ENCODE data around the gene RSBN1L. TPM values are rescaled to one million over a fixed set of nuclear protein-coding genes. Genes with fewer than 3 reads are reported as not detected.
A peak's percentile ranks its signal among the peaks of the same experiment; 100 is the strongest.

The RSBN1L gene
- total and polyA plus RNA-seq, 11 donors: 4.0 to 12.1 (median 9.0) TPM

DNA sequence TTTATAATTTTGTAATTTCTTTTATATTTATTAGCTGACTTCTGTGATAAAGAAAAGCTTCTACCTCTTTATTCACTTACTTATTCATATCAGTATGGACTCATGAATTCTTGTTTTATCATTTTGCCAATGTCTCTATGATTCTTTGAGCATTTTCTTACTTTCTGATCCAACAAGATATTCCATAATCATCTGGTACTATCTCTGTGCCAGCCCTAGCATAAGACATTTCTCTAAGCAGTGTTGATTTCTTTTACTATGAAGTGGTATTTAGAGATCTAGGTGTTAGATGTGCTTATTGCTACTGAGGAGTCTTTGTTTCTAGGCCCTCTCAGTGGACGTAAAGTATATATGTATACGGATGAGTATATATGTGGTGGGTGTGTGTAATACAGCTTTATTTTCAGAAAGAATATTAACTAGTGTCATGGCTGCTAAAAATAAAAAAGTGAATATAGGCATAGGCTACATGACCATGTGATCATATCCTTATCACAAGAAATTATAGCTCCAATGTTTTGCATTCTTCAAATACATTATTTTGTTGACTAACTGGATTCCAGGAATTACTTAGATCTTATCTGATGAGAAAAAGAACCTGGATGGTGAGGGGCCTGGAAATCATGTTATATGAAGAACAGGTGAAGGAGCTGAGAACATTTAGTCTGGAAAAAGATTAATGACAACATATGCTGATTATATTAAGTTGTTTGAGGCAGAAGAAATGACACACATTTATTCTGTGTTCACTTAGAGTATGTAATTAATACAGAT is 115.4 kb downstream of the RSBN1L start:
- Histone ChIP-seq H3K27me3 (no peaks in the 10 kb centered on the region), H3K27ac (no peak overlapping the region), H3K36me3 (no peaks in the 10 kb centered on the region), H3K9me3 (peaks cover 0 to 27% (median 11%) of the 10 kb centered on the region in 12 donors), H3K4me1 (peaks cover 0 to 22% (median 4%) of the 10 kb centered on the region in 12 donors), H3K4me3 (no peak overlapping the region)
- intact Hi-C loops (cut with DNase I): no loop called here
- ATAC-seq (no peak), DNase-seq (no peak)
- 83 to 94% (median 85%) methylated on average over 2 of the region's 2 CpGs for WGBS, 4 donors
- TF ChIP-seq, protein P1, sequence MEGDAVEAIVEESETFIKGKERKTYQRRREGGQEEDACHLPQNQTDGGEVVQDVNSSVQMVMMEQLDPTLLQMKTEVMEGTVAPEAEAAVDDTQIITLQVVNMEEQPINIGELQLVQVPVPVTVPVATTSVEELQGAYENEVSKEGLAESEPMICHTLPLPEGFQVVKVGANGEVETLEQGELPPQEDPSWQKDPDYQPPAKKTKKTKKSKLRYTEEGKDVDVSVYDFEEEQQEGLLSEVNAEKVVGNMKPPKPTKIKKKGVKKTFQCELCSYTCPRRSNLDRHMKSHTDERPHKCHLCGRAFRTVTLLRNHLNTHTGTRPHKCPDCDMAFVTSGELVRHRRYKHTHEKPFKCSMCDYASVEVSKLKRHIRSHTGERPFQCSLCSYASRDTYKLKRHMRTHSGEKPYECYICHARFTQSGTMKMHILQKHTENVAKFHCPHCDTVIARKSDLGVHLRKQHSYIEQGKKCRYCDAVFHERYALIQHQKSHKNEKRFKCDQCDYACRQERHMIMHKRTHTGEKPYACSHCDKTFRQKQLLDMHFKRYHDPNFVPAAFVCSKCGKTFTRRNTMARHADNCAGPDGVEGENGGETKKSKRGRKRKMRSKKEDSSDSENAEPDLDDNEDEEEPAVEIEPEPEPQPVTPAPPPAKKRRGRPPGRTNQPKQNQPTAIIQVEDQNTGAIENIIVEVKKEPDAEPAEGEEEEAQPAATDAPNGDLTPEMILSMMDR (IDR thresholded peaks at IDR 0.05): no peak
- TF ChIP-seq POLR2A (IDR thresholded peaks at IDR 0.05): no peak

DNA sequence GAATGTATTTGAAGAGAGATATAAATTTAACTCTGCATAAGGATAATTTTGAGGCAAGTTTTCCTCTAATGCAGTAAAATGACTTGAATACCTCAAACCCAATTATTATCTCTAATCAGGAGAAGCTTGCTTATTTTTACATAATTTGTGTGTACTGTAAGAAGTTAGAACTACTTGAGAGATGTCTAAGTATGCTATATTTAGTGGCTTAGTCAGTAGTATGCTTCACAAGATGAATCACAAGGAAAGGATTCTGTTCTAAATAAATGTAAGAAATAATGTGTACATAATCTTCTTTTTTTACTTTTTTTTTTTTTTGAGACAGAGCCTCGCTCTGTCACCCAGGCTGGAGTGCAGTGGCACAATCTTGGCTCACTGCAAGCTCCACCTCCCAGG is 116.0 kb downstream of the RSBN1L start:
- Histone ChIP-seq H3K9me3 (peaks cover 0 to 27% (median 5%) of the 10 kb centered on the region in 12 donors), H3K4me3 (no peak overlapping the region), H3K27me3 (no peaks in the 10 kb centered on the region), H3K27ac (no peak overlapping the region), H3K36me3 (peaks cover 0 to 3% (median 0%) of the 10 kb centered on the region in 9 donors), H3K4me1 (peaks cover 0 to 22% (median 4%) of the 10 kb centered on the region in 12 donors)
- intact Hi-C loops (cut with DNase I): no loop called here
- no peak for DNase-seq
- 85 to 100% (median 97%) methylated on average over 1 of the region's 1 CpG for WGBS, 4 donors
- ATAC-seq: no peak
- TF ChIP-seq, protein P1 (IDR thresholded peaks at IDR 0.05): no peak
- no peak for TF ChIP-seq POLR2A (IDR thresholded peaks at IDR 0.05)

DNA sequence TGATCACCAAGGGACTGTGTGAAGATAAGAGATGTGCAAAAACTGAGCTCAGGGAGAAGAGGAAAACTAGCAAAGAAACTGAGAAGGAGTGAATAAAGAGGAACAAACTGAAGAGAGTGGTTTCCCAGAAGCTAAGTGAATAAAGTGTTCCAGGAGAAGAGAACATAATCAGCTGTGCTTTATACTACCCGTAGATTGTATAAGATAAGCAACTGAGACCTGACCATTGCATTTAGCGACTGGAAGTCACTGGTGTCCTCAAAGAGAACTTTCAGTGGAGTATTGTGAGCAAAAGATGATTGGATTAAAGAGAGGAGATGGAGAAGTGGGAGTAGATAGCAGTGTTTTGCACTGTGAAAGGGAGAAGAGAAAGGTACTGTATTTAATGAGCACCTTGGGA is 116.9 kb downstream of the RSBN1L start:
- WGBS, 4 donors: 82 to 90% (median 87%) methylated on average over 2 of the region's 2 CpGs
- DNase-seq (no peak), ATAC-seq (no peak)
- Histone ChIP-seq H3K27me3 (no peaks in the 10 kb centered on the region), H3K36me3 (peaks cover 0 to 4% (median 0%) of the 10 kb centered on the region in 9 donors), H3K27ac (peak overlapping the region in 1 of 12 donors; percentile 2), H3K4me3 (no peak overlapping the region), H3K9me3 (peaks cover 0 to 27% (median 2%) of the 10 kb centered on the region in 12 donors), H3K4me1 (peaks cover 0 to 22% (median 4%) of the 10 kb centered on the region in 12 donors)
- no peak for TF ChIP-seq POLR2A (IDR thresholded peaks at IDR 0.05)
- TF ChIP-seq, protein P1 (IDR thresholded peaks at IDR 0.05): no peak
- intact Hi-C loops (cut with DNase I): no loop called here

DNA sequence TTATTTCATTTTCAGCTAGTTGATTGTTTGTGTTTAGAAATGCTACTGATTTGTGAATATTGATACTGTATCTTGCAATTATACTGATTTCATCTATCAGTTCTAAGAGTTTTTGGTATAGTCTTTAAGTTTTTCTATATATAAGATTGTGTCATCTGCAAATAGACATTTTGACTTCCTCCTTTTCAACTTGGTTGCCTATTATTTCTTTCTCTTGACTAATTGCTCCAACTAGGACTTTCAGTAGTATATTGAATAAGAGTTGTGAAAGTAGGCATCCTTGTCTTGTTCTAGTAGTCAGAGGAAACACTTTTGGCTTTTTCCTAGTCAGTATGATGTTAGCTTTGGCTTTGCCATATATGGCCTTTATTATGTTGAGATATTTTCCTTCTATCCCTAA is 122.8 kb downstream of the RSBN1L start:
- Histone ChIP-seq H3K4me3 (no peak overlapping the region), H3K4me1 (peaks cover 0 to 8% (median 4%) of the 10 kb centered on the region in 12 donors), H3K27ac (no peak overlapping the region), H3K27me3 (no peaks in the 10 kb centered on the region), H3K9me3 (peaks cover 0 to 60% (median 18%) of the 10 kb centered on the region in 12 donors), H3K36me3 (peaks cover 0 to 14% (median 0%) of the 10 kb centered on the region in 9 donors)
- no peak for TF ChIP-seq POLR2A (IDR thresholded peaks at IDR 0.05)
- TF ChIP-seq, protein P1 (IDR thresholded peaks at IDR 0.05): no peak
- intact Hi-C loops (cut with DNase I): no loop called here
- ATAC-seq (no peak), DNase-seq (no peak)
